Measurements from ENCODE around the gene NPAS2.

Gene NPAS2

DNA sequence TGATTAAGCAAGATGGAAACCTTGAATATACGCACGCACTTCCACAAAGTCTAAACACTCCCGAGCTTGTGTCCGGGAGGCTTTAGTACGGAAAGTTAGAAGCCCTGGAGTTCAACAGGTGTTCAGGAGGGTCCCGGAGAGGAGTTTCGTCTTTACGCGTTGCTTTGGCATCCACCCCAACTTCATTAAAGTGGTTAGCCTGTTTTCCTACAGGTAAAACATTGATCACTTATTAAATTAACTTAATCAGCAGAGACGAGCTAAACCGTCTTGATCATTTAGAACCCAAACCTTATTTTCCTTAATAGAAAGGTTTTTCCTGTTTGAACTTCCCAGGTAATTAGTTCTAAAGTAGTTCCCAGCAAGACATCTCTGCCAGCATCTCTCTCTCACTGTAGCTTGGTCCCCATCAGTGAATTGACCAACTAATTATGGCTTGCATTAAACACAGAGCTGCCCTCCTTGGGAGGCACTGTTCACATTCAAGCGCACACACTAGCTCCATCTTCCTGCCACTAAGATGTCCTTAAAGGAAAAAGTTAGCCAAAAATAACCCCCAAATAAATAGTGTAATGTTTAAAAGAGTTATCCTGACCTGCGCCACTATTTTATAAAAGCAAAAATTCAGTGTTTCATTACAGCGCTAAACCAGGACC, 1.4 kb downstream of the NPAS2 start:
- DNase-seq (ENCODE audit: low read depth, low spot score), result peak; percentile 50

DNA sequence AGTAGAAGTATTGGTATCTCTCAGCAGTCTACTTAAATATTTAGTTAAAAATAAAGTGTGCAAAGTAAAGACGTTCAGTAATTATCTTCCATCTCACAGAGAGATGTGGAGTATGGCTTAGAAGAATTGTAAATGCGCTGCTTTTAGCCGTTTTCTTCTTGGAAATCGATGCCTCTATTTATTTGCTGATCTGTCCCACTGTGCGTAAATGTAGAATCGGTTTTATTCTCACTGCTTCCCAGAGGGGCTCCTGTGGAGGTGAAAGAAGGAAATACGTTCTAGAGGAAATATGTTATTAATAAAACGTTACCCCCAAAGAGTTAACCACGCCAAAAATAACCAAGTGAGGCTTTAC, 1.9 kb downstream of the NPAS2 start:
- no peak for DNase-seq (ENCODE audit: low read depth, low spot score)

GRCh38 chr2:100822587-100823248, 2.8 kb downstream of the NPAS2 start:
- DNase-seq (ENCODE audit: low read depth, low spot score), result peak; percentile 78

- DNase-seq (ENCODE audit: low read depth, low spot score), result no peak
Measured at GRCh38 chr2:100823665-100824438, 3.9 kb downstream of the NPAS2 start.

DNA sequence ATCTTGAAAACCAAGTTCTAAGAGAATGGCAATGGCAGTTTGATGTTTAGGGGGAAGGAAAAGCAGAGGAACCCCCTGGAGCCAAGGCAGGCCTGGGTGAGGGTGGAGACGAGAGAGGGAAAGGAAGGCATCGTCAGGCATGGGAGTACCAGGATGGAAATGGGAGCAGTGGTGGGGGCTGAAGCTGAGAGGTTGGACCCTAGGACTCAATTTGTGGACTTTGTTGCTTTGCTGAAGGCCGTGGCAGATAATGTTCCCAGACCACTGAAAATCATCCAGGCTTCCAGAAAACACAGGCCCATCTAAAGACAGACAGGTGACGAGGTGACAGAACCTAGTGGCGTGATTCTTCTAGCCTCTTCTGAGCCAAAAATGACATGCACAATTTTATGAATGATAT, 4.9 kb downstream of the NPAS2 start:
- DNase-seq (ENCODE audit: low read depth, low spot score), result no peak

DNA sequence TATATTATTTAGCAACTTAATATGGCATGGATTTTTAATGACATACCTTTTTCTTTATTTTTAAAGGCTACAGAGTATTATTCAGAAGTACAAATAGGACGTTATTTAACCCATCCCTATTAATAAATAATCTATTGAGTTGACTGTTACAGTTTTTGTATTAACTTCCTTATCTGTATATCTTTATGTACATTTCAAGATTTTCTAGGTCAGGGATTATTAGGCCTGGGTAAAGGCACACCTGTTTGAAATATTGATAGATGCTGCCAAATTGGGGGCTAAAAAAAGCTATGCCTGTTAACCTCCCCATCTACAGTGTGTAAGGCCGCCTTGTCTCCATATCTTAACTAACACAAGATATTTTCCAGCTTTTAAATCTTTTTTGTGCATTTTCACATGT, 6.6 kb downstream of the NPAS2 start:
- DNase-seq (ENCODE audit: low read depth, low spot score), result no peak

- no peak for DNase-seq (ENCODE audit: low read depth, low spot score)
Measured at GRCh38 chr2:100831158-100831750, 11.3 kb downstream of the NPAS2 start.

DNA sequence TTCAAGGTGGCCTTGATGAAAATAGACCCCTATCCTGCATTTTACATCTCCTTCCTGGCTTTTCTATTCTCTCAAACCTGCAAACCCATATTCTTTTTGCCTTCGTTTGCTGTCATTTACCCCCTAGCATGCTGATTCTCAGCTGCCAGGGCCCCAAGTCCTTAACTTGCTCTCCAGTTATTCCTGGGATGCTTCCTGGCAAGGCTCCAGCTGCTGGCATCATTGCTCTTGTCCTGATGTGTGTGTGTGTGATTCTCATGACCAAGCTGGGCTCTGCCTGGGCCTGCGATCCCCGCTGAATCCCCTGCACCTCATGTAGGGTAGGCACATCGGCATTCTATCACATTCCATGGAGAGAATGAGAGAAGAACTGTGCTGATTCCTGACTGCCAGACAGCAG, 11.9 kb downstream of the NPAS2 start:
- no peak for DNase-seq (ENCODE audit: low read depth, low spot score)

GRCh38 chr2:100832885-100833284, 12.9 kb downstream of the NPAS2 start:
- DNase-seq (ENCODE audit: low read depth, low spot score), result no peak

- no peak for DNase-seq (ENCODE audit: low read depth, low spot score)
Measured at GRCh38 chr2:100833331-100833730, 13.4 kb downstream of the NPAS2 start.

DNA sequence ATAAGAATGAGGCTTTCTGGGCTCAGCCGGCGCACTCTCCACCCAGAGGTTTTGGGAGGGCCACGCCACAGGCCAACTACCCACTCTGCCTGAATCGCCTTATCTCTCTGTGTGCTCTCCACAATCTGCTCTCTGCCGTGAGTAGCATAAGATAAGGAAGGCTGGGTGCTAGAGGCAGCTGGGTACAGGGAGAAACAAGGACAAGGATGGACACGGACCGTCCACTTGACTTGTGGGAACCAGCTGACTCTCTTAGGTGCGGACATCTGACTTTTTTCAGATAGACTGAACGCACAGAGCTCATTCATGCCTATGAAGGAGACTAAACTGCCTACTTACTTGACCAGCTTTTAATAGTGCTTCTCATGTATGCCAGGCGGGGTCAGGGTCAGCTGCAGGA, 14.3 kb downstream of the NPAS2 start:
- DNase-seq (ENCODE audit: low read depth, low spot score), result no peak

- no peak for DNase-seq (ENCODE audit: low read depth, low spot score)
Measured at GRCh38 chr2:100835006-100835659, 15.2 kb downstream of the NPAS2 start.

- peak; percentile 23 for DNase-seq (ENCODE audit: low read depth, low spot score)
Measured at GRCh38 chr2:100840519-100840918, 20.6 kb downstream of the NPAS2 start.

DNA sequence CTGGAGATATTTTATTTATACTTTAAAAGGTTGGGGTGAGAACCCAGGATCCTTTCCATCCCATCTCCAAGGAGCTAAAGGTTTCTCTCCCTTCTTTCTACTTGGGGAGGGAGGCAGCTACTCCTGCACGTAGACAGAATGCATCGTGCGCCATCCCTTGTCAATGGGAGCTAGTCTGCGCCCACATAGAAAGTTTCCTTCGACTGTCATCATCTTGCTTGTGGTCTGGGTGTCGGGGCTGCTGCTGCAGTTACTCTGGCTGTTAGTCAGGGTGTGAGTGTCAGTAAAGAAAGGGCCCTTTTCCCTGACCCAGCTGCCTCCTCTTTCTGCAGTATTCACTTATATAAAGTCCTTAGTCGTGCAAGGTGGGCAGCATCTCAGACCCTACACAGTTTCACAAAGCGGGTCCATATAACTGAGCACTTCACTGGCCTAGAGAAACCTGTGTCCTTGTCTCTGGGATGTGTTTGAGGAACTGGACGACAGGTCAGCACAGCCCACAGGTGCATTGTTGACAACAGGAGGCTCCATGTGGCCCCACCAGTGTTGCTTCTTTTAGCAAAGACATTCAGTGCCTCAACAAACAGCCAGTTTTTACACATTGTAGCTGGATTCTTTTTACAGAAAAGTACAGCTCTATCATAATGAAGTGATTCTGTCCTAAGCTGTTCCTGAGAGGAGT, 22.4 kb downstream of the NPAS2 start:
- no peak for DNase-seq (ENCODE audit: low read depth, low spot score)

- no peak for DNase-seq (ENCODE audit: low read depth, low spot score)
Measured at GRCh38 chr2:100844514-100844913, 24.6 kb downstream of the NPAS2 start.

- no peak for DNase-seq (ENCODE audit: low read depth, low spot score)
Measured at GRCh38 chr2:100845141-100845991, 25.4 kb downstream of the NPAS2 start.

DNA sequence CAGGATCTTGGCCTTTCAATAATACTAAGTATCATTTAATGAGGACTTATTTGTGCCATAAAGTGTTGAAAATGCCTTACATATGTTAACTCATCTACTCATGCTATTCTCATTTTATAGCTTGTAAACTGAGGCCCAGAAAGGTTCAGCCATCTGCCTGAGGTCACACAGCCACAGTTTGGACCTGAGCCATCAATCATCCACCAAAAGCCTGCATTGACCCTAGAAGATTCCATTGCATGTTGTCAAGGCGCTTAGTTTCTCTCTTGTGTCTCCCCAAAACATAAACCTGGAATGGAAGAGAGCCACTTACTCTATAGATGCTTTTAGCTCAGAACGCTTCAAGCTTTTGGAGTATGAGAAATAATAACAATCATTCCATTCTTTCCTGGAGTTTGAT, 26.8 kb downstream of the NPAS2 start:
- no peak for DNase-seq (ENCODE audit: low read depth, low spot score)

DNA sequence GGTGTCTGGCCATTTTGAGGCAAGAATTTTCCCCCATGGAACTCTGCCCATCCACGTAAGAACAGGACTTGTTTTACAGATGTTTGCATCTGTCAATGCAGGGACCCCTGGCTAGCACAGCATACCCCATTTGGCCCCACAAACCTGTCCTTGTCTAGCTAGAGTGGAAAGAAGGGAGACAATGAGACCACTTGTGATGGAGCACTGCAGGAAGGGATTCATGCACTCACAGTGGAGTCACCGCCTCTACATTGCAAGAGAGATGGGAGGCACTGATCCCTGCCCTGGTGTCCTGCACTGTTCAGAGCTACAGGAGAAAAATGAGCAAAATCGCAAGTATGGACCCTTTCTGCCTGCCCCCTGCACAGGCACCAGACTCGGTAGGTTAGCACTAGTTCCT, 32.5 kb downstream of the NPAS2 start:
- DNase-seq (ENCODE audit: low read depth, low spot score), result no peak

DNA sequence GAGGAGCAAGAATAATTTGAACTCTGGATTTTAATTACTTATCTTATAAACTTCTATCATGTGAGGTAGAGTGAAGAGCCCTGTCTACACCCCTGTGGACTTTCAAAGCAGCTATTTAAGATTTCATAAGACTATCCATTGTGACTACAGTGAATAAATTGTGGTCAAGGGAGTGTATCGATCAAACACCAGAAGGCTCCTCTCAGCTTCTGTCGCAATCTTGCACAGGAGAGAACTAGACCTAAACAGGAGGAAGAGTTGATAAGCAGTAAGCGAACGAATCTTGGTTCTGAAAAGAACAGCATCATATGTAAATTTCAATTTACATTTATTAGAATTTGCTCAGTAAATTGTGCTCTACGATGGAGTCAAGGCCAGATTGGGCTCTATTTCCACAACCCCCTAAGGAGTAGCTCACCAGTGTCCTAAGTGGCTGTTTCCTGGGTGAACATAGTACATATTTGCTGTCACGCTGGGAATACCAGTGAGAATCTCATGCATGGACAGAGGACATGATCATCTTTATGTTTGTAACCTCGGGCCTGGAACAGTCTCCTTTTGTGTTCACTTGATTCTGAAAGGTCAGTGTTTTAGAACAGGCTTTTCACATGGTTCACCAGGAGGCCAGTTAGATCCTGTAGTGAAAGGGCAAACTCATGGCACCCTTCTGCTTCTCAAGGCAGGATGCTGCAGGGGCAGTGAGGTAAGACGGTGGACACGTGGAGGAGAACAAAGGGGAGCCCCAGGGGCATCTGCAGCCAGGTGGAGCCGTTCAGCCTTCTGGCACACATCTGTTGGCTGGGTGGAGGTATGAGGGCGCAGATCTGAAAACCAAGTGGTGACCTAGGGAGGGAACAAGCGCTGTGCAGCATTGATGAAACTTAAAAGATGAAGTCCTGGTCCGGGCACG, 33.3 kb downstream of the NPAS2 start:
- DNase-seq (ENCODE audit: low read depth, low spot score), result no peak
